ENCODE data around the gene RIN3.

The RIN3 gene

DNA sequence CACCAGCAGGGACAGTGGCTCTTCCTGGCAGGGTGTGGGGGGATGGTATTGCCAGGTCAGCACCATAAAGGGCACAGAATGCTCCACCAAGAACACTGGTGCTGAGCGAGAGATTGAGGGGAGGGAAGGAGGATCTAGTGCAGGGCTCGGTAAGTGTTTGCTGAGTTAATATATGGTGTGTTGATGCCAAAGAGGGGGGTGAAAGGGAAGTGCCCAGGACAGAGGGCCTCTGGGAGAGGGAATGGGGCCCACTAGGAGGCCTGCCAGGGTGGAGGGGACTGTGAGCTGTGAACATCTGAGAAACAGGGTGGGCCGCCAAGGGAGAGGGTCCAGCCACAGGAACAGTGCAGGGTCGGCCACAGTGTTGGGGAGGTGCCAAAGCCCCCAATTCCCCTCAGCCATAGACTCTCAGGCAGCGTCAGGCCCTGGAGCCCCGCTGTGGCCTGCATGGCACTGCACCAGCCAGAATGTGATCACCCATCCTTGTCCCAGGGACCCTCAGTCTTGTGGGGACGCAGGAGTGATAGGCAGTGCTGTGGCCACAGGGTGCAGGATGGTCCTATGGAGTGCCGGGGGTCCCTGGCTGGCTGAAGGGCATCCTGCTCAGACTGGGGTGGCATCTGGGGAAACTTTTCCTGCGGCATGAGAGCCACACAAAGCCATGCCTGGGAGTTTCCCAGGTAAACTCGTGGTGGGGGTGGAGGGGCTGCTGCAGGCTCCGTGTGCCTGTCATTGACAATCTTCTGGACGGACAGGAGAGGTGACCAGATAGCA lies 11.9 kb downstream of the RIN3 start:
- DNase-seq (ENCODE audit: low read depth): no peak
- H3K4me3 ChIP-seq (ENCODE audit: low read depth, low read length): no peak overlapping the region
- no peak for TF ChIP-seq POLR2A (IDR thresholded peaks at IDR 0.05; ENCODE audit: extremely low read depth, insufficient read length)
- TF ChIP-seq, protein P1, sequence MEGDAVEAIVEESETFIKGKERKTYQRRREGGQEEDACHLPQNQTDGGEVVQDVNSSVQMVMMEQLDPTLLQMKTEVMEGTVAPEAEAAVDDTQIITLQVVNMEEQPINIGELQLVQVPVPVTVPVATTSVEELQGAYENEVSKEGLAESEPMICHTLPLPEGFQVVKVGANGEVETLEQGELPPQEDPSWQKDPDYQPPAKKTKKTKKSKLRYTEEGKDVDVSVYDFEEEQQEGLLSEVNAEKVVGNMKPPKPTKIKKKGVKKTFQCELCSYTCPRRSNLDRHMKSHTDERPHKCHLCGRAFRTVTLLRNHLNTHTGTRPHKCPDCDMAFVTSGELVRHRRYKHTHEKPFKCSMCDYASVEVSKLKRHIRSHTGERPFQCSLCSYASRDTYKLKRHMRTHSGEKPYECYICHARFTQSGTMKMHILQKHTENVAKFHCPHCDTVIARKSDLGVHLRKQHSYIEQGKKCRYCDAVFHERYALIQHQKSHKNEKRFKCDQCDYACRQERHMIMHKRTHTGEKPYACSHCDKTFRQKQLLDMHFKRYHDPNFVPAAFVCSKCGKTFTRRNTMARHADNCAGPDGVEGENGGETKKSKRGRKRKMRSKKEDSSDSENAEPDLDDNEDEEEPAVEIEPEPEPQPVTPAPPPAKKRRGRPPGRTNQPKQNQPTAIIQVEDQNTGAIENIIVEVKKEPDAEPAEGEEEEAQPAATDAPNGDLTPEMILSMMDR (IDR thresholded peaks at IDR 0.05; ENCODE audit: low read depth, low read length): no peak
- TF ChIP-seq, protein P2, sequence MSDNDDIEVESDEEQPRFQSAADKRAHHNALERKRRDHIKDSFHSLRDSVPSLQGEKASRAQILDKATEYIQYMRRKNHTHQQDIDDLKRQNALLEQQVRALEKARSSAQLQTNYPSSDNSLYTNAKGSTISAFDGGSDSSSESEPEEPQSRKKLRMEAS (IDR thresholded peaks at IDR 0.05; ENCODE audit: low read depth, low read length): no peak
- TF ChIP-seq MYC (IDR thresholded peaks at IDR 0.05; ENCODE audit: low read depth, low read length): no peak

DNA sequence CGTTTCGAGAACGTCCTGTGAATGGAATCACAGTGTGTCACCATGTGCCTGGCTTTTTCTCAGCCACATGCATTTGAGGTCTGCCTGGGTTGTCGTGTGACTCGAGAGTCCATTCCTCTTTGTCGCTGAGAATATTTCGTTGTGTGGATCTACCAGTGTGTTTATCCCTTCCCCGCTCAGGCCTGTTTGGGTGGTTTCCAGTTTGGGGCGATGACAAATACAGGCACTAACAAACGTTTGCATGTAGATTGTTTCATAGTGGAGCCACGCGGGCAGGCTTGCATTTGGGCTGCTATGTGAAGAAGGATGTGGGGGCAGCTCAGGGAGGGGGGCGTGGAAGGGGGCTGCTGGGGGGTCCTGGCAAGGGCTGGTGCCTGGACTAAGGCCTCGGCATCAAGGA lies 14.1 kb downstream of the RIN3 start:
- no peak overlapping the region for H3K4me3 ChIP-seq (ENCODE audit: low read depth, low read length)
- TF ChIP-seq, protein P1 (IDR thresholded peaks at IDR 0.05; ENCODE audit: low read depth, low read length): no peak
- TF ChIP-seq, protein P2 (IDR thresholded peaks at IDR 0.05; ENCODE audit: low read depth, low read length): no peak
- TF ChIP-seq POLR2A (IDR thresholded peaks at IDR 0.05; ENCODE audit: extremely low read depth, insufficient read length) (no peak), MYC (IDR thresholded peaks at IDR 0.05; ENCODE audit: low read depth, low read length) (no peak)
- DNase-seq (ENCODE audit: low read depth): no peak

DNA sequence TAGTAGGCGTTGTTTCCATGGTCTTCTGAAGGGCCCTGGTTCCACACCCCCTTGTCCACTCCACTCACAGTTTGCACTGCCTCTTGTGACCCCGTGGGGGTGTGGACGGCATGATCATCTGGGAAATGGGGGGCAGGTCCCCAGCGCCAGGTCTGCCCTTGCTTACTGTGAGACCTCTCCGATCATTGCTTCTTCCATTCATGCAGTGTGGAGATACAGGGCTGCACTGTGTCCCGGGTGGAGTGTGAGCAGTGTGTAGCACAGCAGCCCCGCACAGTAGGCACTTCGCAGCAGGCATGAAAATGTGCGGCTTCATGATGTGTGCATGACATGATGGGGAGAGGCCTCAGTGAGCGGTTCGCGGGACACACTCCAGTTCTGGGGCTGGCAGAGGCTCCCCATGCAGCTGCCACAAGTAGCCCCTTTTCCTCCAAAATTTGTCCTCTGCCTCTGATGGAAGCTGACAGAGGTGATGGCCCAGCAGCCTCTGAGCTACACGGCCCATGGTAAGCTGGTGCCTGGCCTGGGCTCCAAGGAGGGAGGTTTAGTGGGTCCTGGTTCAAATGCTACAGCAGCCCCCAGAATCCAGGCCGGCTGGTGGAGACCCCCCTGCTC lies 15.0 kb downstream of the RIN3 start:
- TF ChIP-seq POLR2A (IDR thresholded peaks at IDR 0.05; ENCODE audit: extremely low read depth, insufficient read length) (no peak), MYC (IDR thresholded peaks at IDR 0.05; ENCODE audit: low read depth, low read length) (no peak)
- TF ChIP-seq, protein P1 (IDR thresholded peaks at IDR 0.05; ENCODE audit: low read depth, low read length): no peak
- TF ChIP-seq, protein P2 (IDR thresholded peaks at IDR 0.05; ENCODE audit: low read depth, low read length): no peak
- H3K4me3 ChIP-seq (ENCODE audit: low read depth, low read length): no peak overlapping the region
- no peak for DNase-seq (ENCODE audit: low read depth)

- DNase-seq (ENCODE audit: low read depth): peak; percentile 73
- no peak overlapping the region for H3K4me3 ChIP-seq (ENCODE audit: low read depth, low read length)
- TF ChIP-seq, protein P1 (IDR thresholded peaks at IDR 0.05; ENCODE audit: low read depth, low read length): no peak
- TF ChIP-seq, protein P2 (IDR thresholded peaks at IDR 0.05; ENCODE audit: low read depth, low read length): no peak
- TF ChIP-seq MYC (IDR thresholded peaks at IDR 0.05; ENCODE audit: low read depth, low read length): no peak
- TF ChIP-seq POLR2A (IDR thresholded peaks at IDR 0.05; ENCODE audit: extremely low read depth, insufficient read length): no peak
Observed at GRCh38 chr14:92529903-92530302, 16.3 kb downstream of the RIN3 start.

DNA sequence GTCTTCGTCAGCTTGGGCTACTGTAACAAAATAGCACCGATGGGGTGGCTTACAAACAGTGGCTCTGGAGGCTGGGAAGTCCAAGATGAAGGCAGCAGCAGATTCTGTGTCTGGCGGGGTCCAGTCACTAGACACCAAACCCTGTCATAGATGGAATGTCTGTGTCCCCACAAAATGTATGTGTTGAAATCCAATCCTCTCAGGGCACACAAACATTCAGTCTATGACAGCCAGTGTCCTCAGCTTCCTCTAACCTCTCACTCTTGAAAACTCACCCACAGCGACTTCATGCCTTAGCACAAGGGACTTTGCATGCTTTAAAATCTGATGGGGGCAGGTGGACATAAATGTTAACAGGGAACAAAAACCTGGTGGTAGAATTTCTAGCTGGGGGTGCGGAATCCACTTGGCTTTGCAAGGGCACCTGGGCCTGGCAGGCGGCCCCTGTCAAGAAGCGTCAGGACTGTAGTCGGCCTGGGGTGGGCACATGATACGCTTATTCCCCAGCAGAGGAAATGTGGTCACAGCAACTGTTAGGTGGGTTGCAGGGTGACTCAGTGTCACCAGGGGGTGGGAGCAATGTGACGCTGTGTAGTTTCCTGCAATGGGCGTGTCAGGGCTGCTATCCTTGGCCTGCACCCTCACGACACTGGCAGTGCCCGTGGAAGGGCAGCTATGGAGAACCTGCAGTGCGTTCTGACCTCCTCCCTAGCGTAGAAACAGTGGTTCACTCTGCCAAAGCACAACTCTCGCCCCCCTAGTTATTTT lies 17.7 kb downstream of the RIN3 start:
- peak; percentile 85 for DNase-seq (ENCODE audit: low read depth)
- TF ChIP-seq, protein P2 (IDR thresholded peaks at IDR 0.05; ENCODE audit: low read depth, low read length): peak; percentile 78
- TF ChIP-seq POLR2A (IDR thresholded peaks at IDR 0.05; ENCODE audit: extremely low read depth, insufficient read length): peak; percentile 40
- no peak; the same call in 1 of the 2 replicates for TF ChIP-seq MYC (IDR thresholded peaks at IDR 0.05; ENCODE audit: low read depth, low read length)
- peak overlapping the region; percentile 1 for H3K4me3 ChIP-seq (ENCODE audit: low read depth, low read length)

All from NB4 (cell line).